GM19193 (cell line): Measurements from ENCODE around the gene ACSL1.
A peak's percentile ranks its signal among the peaks of the same experiment; 100 is the strongest.

Source experiments
- POLR2A ChIP-seq: IDR thresholded peaks from 4 replicates; pipeline ENCODE4 v1.6.1; 2011; ENCODE audit not compliant: insufficient read depth, insufficient read length; ENCODE audit errors: extremely low read depth

The ACSL1 gene

DNA sequence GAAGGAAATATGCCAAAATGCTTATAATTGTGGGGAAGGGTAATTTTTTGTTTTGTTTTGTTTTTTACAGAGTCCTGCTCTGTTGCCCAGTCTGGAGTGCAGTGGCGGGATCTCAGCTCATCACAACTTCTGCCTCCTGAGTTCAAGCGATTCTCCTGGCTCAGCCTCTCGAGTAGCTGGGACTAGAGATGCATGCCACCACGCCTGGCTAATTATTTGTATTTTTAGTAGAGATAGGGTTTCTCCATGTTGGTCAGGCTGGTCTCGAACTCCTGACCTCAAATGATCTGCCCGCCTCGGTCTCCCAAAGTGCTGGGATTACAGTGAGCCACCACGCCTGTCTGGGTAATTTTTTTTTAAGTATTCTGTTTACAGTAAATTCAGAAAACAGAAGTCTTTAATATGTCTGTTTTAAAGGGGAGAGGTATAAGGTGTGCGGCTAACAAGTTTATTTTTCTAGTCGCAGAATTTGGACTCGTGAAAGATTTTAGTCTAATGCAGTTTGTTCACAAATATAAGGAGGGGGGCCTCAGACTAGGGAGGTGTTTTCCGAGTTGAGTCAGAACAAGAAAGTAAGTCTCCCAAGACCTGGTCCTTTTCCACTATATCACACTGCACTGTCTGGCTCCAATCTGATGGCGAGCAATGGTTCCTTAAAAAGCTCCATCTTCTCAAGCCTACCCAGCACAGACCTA, 1.5 kb downstream of the ACSL1 start:
- no peak for TF ChIP-seq POLR2A

- TF ChIP-seq POLR2A, result no peak
Observed at GRCh38 chr4:184823014-184823413, 2.8 kb downstream of the ACSL1 start.

GRCh38 chr4:184822356-184822755, 3.4 kb downstream of the ACSL1 start:
- TF ChIP-seq POLR2A, result no peak

DNA sequence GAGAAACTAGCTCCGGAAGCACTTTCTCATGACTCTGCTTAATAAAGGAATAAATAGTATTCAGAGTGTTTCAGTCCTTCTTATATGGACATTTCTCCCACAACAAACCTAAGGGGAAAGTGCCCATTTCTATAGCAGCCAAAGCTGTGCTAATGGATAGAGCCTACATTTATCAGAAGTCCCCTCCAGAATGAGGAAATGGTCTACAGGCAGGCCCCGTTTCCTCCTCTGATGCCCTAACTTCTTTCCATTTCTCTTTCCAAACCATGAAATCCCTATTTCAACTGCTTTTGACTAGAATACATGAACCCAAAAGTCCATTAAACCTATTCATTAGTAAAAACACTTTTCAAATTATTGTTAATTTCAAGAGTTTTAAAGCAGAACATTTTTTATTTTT, 4.5 kb downstream of the ACSL1 start:
- TF ChIP-seq POLR2A, result no peak

DNA sequence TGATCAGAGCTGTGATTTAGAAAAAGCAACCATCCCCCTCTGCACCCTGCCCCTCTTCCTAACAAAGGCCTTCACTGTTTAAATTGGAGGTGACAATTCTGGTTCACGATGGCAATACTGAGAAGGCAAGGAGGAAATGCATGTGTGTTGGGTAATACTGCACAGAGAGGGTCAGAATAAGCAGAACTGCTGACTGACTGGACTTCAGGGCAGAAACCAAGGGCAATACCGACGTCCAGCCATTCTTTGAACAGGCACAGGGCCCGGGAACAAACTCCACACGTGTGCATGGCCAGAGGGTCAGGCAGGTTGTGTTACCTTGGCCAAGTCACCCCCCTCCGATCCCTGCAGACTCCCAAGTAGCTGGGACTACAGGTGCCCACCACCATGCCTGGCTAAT, 6.0 kb downstream of the ACSL1 start:
- no peak for TF ChIP-seq POLR2A

DNA sequence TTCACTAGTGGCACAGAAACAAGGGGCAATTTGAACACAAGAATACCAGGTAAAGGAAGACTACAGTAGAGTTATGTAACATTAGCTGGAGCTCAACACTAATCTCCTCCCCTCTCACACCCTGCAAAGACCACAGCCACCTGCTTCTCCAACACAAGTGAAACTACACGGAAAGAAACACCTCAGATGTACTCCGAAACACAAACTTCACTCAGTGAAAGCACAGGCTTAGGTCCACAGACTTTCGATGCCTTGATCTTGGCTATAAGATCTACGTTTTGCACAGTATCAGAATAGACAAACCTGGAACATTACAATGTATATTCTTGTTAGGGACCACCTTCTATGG, 7.6 kb downstream of the ACSL1 start:
- no peak for TF ChIP-seq POLR2A

- no peak for TF ChIP-seq POLR2A
Observed at GRCh38 chr4:184817494-184818215, 8.1 kb downstream of the ACSL1 start.

DNA sequence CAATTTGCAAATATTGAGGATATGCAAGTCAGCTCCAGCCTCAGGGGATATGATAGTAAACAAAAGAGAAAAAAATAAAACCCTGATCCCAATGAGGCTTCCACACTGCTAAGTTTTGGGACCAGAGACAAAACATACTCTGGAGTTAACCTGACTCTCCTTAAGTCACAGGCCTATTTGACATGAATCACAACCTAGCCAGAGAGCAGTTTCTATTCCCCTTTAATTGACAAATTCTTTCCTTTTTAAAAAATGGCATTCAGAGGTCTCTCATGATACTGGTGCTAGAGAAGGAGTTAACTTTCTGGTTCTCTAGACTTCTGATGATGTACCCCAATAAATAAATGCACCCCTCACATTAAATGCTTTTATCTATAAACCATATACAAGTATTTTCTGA, 8.8 kb downstream of the ACSL1 start:
- no peak for TF ChIP-seq POLR2A

GRCh38 chr4:184815046-184815877, 10.5 kb downstream of the ACSL1 start:
- peak; percentile 49 for TF ChIP-seq POLR2A

- TF ChIP-seq POLR2A, result no peak
Observed at GRCh38 chr4:184814686-184815045, 11.1 kb downstream of the ACSL1 start.

GRCh38 chr4:184812651-184813181, 13.1 kb downstream of the ACSL1 start:
- TF ChIP-seq POLR2A, result no peak

DNA sequence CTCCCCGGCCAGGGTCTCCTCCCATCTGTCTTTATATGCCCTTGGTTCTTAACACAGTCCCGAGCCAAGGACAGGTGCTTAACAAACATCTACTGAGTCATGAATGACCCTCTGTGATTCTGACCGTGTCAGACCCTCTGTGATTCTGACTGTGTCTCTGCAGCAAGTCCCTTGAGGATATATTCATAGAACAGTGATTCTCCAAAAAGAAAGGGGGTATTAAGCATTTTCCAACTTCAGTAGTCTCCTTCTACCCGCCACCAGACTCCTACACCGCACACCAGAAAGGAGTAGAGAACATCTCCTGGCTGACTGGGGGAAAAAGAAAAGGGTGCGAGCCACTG, 13.6 kb downstream of the ACSL1 start:
- no peak for TF ChIP-seq POLR2A

GRCh38 chr4:184811526-184812198, 14.1 kb downstream of the ACSL1 start:
- TF ChIP-seq POLR2A, result no peak

GRCh38 chr4:184810720-184811119, 15.0 kb downstream of the ACSL1 start:
- no peak for TF ChIP-seq POLR2A

DNA sequence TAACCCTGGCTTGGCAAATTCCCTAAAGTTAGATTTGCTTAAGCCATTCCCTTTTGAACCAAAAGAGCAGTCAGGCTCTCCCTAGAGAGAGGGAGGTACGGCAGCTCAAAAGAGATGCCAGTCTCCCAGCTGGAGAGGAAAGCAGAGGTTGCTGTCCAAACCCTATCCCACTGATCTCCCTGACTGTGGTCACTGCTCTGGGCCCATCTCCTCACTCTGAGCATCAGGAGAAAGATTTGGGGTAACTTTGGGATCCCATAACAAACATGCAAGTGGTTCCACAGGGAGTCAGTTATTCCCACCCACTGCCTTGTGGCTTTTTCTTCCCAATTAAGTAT, 17.1 kb downstream of the ACSL1 start:
- no peak for TF ChIP-seq POLR2A
